Sigmoid colon (tissue), 4 donors: ENCODE results near the gene TNC.

Experiments
- CTCF ChIP-seq, 4 experiments: fragments of 450-650 bp in 3 of 4; fragments of 200-600 bp in 1 of 4; IDR thresholded peaks; one replicate each; pipeline ENCODE4 v1.5.1; 2016 to 2019; ENCODE audit warnings: antibody characterized with exemption in 4 of 4, mild to moderate bottlenecking in 3 of 4, moderate library complexity in 2 of 4
- POLR2A ChIP-seq, 2 donors: fragments of 450-650 bp; IDR thresholded peaks; one replicate each; pipeline ENCODE4 v1.6.1; 2016; ENCODE audit warnings: antibody characterized with exemption in 2 of 2, mild to moderate bottlenecking in 2 of 2, moderate library complexity in 2 of 2
- POLR2AphosphoS5 ChIP-seq, 4 donors: sonication (generic); formaldehyde crosslinking; IDR thresholded peaks; one replicate each; pipeline ENCODE4 v1.6.1; 2017; ENCODE audit warnings: antibody characterized with exemption in 4 of 4

DNA sequence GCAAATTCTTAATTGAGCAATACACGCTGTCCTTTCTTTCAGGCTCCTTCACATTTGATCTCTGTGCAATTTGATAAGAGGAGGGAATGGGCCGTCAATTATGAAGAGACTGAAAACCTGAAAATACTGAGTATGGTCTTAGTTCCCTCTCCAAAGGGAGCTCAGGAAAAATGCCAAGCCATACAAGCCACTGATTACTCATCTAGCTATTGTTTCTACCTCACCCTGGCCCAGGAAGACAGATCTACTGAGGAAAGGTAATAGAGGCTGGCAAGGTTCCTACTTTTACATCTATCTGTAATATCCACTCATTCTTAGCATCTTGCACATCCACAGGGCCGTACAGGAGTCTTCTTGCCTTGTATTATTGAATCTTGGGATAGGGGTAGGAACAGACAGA, 23.7 kb upstream of the TNC start:
- TF ChIP-seq CTCF (IDR thresholded peaks at IDR 0.05) (no peak), POLR2A (IDR thresholded peaks at IDR 0.05) (no peak), POLR2AphosphoS5 (IDR thresholded peaks at IDR 0.05) (no peak)
